Osteocyte (in vitro differentiated cells): ENCODE data around the gene ZNF549. TPM values are rescaled to one million over a fixed set of nuclear protein-coding genes. Genes with fewer than 3 reads are reported as not detected.

Source experiments
- DNase-seq: peaks from one replicate; pipeline ENCODE4 v3.0.0; 2021; ENCODE audit warnings: mixed read lengths; ENCODE audit not compliant: unreplicated experiment; ENCODE audit errors: extremely low spot score
- H3K27ac Mint-ChIP-seq: one replicate; pipeline ENCODE4 v1.8.0; 2021; ENCODE audit warnings: mild to moderate bottlenecking, mixed read lengths; ENCODE audit not compliant: unreplicated experiment
- H3K27me3 Mint-ChIP-seq: one replicate; pipeline ENCODE4 v1.8.0; 2021; ENCODE audit warnings: mixed read lengths; ENCODE audit not compliant: unreplicated experiment
- H3K36me3 Mint-ChIP-seq: one replicate; pipeline ENCODE4 v1.8.0; 2021; ENCODE audit warnings: mixed read lengths; ENCODE audit not compliant: unreplicated experiment
- H3K4me1 Mint-ChIP-seq: one replicate; pipeline ENCODE4 v1.8.0; 2021; ENCODE audit warnings: mixed read lengths; ENCODE audit not compliant: unreplicated experiment
- H3K4me3 Mint-ChIP-seq: one replicate; pipeline ENCODE4 v1.8.0; 2021; ENCODE audit warnings: mild to moderate bottlenecking, moderate library complexity, mixed read lengths; ENCODE audit not compliant: unreplicated experiment
- H3K9me3 Mint-ChIP-seq: one replicate; pipeline ENCODE4 v1.8.0; 2021; ENCODE audit warnings: mixed read lengths; ENCODE audit not compliant: unreplicated experiment
- CTCF ChIP-seq: fragments of 200-600 bp; sonication (generic); IDR thresholded peaks from 2 replicates; pipeline ENCODE4 v1.5.0; 2021; ENCODE audit warnings: antibody characterized with exemption, mild to moderate bottlenecking, moderate library complexity
- total RNA-seq: library from RNA; stranded (reverse); gene quantifications from 2 replicates; pipeline ENCODE4 v1.2.1, GENCODE V29; 2021

ZNF549 gene
- total RNA-seq, 1 donor from 2014 or later, result 7.3 TPM

GRCh38 chr19:57583521-57584416, 56.6 kb downstream of the ZNF549 start, which contains the start of gene ZIK1:
Gene ZIK1 (plus strand): TSS chr19:57584145. CDS start chr19:57584357, 212 bp downstream.
- peak; percentile 94 for DNase-seq
- peak; percentile 12 for TF ChIP-seq CTCF
- H3K27ac Mint-ChIP-seq, result peak within 1 kb of the TSS; percentile 90
- peaks cover 41% of the 10 kb centered on the region for H3K9me3 Mint-ChIP-seq
- H3K36me3 Mint-ChIP-seq, result peaks cover 35% of the 10 kb centered on the region
- no peaks in the 10 kb centered on the region for H3K27me3 Mint-ChIP-seq
- peaks cover 12% of the 10 kb centered on the region for H3K4me1 Mint-ChIP-seq
- peak within 1 kb of the TSS; percentile 85 for H3K4me3 Mint-ChIP-seq

DNA sequence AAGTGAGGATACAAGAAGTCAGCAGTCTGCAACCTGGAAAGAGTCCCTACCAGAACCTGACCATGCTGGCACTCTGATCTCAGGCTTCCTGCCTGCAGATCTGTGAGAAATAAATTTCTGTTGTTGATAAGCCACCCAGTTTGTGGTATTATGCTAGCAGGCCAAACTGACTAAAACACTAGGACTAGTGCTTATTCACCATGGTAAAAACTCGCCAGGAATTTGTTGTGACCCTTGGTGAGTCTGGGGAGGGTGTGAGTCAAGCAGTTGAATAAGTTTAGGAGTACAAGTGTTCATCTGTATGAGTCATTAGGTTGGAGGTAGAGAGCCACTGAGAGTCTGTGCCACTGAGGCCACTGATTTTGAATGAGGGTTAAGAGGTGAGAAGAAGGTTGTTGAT, 60.4 kb downstream of the ZNF549 start:
- H3K27ac Mint-ChIP-seq, result no peak overlapping the region
- H3K4me3 Mint-ChIP-seq, result no peak overlapping the region
- no peak for TF ChIP-seq CTCF
- peaks cover 69% of the 10 kb centered on the region for H3K36me3 Mint-ChIP-seq
- peaks cover 9% of the 10 kb centered on the region for H3K4me1 Mint-ChIP-seq
- H3K27me3 Mint-ChIP-seq, result no peaks in the 10 kb centered on the region
- peaks cover 36% of the 10 kb centered on the region for H3K9me3 Mint-ChIP-seq
- DNase-seq, result no peak

- peaks cover 43% of the 10 kb centered on the region for H3K9me3 Mint-ChIP-seq
- H3K4me1 Mint-ChIP-seq, result peaks cover 5% of the 10 kb centered on the region
- H3K27me3 Mint-ChIP-seq, result no peaks in the 10 kb centered on the region
- DNase-seq, result no peak
- H3K27ac Mint-ChIP-seq, result peak overlapping the region; percentile 79
- peaks cover 13% of the 10 kb centered on the region for H3K36me3 Mint-ChIP-seq
- no peak for TF ChIP-seq CTCF
- peak overlapping the region; percentile 82 for H3K4me3 Mint-ChIP-seq
Measured at GRCh38 chr19:57599377-57599760, 72.2 kb downstream of the ZNF549 start.

- peak; percentile 96 for DNase-seq
- no peaks in the 10 kb centered on the region for H3K27me3 Mint-ChIP-seq
- H3K36me3 Mint-ChIP-seq, result peaks cover 16% of the 10 kb centered on the region
- H3K9me3 Mint-ChIP-seq, result peaks cover 46% of the 10 kb centered on the region
- peak within 1 kb of the TSS; percentile 79 for H3K27ac Mint-ChIP-seq
- peak within 1 kb of the TSS; percentile 82 for H3K4me3 Mint-ChIP-seq
- peaks cover 5% of the 10 kb centered on the region for H3K4me1 Mint-ChIP-seq
- no peak for TF ChIP-seq CTCF
Measured at GRCh38 chr19:57599761-57600383, 72.7 kb downstream of the ZNF549 start, which contains the start of gene ZNF530. Gene ZNF530 (plus strand): TSS chr19:57599885. CDS start chr19:57604346, 4,461 bp downstream.

- H3K9me3 Mint-ChIP-seq, result peaks cover 45% of the 10 kb centered on the region
- H3K4me1 Mint-ChIP-seq, result no peaks in the 10 kb centered on the region
- H3K36me3 Mint-ChIP-seq, result peaks cover 50% of the 10 kb centered on the region
- H3K27me3 Mint-ChIP-seq, result no peaks in the 10 kb centered on the region
- H3K4me3 Mint-ChIP-seq, result no peak overlapping the region
- no peak overlapping the region for H3K27ac Mint-ChIP-seq
- TF ChIP-seq CTCF, result no peak
- DNase-seq, result no peak
Measured at GRCh38 chr19:57606931-57607330, 79.8 kb downstream of the ZNF549 start.
